SK-N-SH treated with all-trans-retinoic acid at 6 μM for 48 hours (cell line): Measurements from ENCODE around the gene PLD2.

Experiments
- ATAC-seq: fragments of 200-7000 bp; cut with Tn5 transposase; 3 replicates; pipeline ENCODE4 v1.9.1; 2020; ENCODE audit warnings: mild to moderate bottlenecking, moderate library complexity
- ARNTL ChIP-seq: fragments of 450-650 bp; formaldehyde crosslinking; IDR thresholded peaks from 2 replicates; pipeline ENCODE4 v1.5.0; 2020; ENCODE audit warnings: low read depth, mild to moderate bottlenecking, moderate library complexity, borderline replicate concordance
- CREB5 ChIP-seq: fragments of 250-450 bp; sonication (Bioruptor Pico); IDR thresholded peaks from 2 replicates; pipeline ENCODE4 v1.5.1; 2020; ENCODE audit warnings: low read depth, mild to moderate bottlenecking, moderate library complexity
- CSDC2 ChIP-seq: fragments of 250-450 bp; sonication (Bioruptor Pico); IDR thresholded peaks from 2 replicates; pipeline ENCODE4 v1.5.0; 2020; ENCODE audit warnings: mild to moderate bottlenecking, moderate library complexity
- CSRNP3 ChIP-seq: fragments of 250-450 bp; sonication (Bioruptor Pico); IDR thresholded peaks from 2 replicates; pipeline ENCODE4 v1.5.1; 2021; ENCODE audit warnings: mild to moderate bottlenecking, moderate library complexity
- ESRRG ChIP-seq: fragments of 250-450 bp; sonication (Bioruptor Pico); IDR thresholded peaks from 2 replicates; pipeline ENCODE4 v1.6.1; 2021; ENCODE audit warnings: mild to moderate bottlenecking
- GLIS3 ChIP-seq: fragments of 250-450 bp; sonication (Bioruptor Pico); IDR thresholded peaks from 2 replicates; pipeline ENCODE4 v1.5.0; 2020; ENCODE audit warnings: mild to moderate bottlenecking, moderate library complexity
- ISL1 ChIP-seq: fragments of 250-450 bp; sonication (Bioruptor Pico); IDR thresholded peaks from 2 replicates; pipeline ENCODE4 v2.1.2; 2022; ENCODE audit warnings: mild to moderate bottlenecking, moderate library complexity
- OSR1 ChIP-seq: fragments of 250-450 bp; sonication (Bioruptor Pico); IDR thresholded peaks from 2 replicates; pipeline ENCODE4 v1.8.0; 2022; ENCODE audit warnings: moderate library complexity, mild to moderate bottlenecking, inconsistent platforms
- PATZ1 ChIP-seq: fragments of 250-450 bp; sonication (Bioruptor Pico); IDR thresholded peaks from 2 replicates; pipeline ENCODE4 v1.8.0; 2020; ENCODE audit warnings: mild to moderate bottlenecking, moderate library complexity, borderline replicate concordance
- POU6F1 ChIP-seq: fragments of 250-450 bp; sonication (Bioruptor Pico); IDR thresholded peaks from 2 replicates; pipeline ENCODE4 v1.8.0; 2021; ENCODE audit warnings: low read depth, mild to moderate bottlenecking, moderate library complexity, borderline replicate concordance
- RARB ChIP-seq: fragments of 250-450 bp; sonication (Bioruptor Pico); IDR thresholded peaks from 2 replicates; pipeline ENCODE4 v1.8.0; 2021; ENCODE audit warnings: mild to moderate bottlenecking, moderate library complexity
- SNAI2 ChIP-seq: fragments of 250-450 bp; sonication (Bioruptor Pico); IDR thresholded peaks from 2 replicates; pipeline ENCODE4 v1.5.0; 2020; ENCODE audit warnings: mild to moderate bottlenecking, moderate library complexity
- TOX ChIP-seq: fragments of 250-450 bp; sonication (Bioruptor Pico); IDR thresholded peaks from 2 replicates; pipeline ENCODE4 v1.8.0; 2021; ENCODE audit warnings: mild to moderate bottlenecking, moderate library complexity, borderline replicate concordance
- TSHZ2 ChIP-seq: fragments of 250-450 bp; sonication (Bioruptor Pico); IDR thresholded peaks from 2 replicates; pipeline ENCODE4 v1.5.0; 2020; ENCODE audit warnings: mild to moderate bottlenecking, moderate library complexity
- ZNF565 ChIP-seq: fragments of 450-650 bp; formaldehyde crosslinking; conservative IDR thresholded peaks from 2 replicates; pipeline ENCODE4 v1.5.0; 2020; ENCODE audit warnings: low read depth, mild to moderate bottlenecking, moderate library complexity

PLD2 gene

GRCh38 chr17:4786516-4786915, 20.4 kb upstream of the PLD2 start (continued):
- TF ChIP-seq PATZ1 (CRISPR knock-in tag) (no peak), ARNTL (CRISPR knock-in tag) (no peak), CSRNP3 (CRISPR knock-in tag) (no peak), GLIS3 (CRISPR knock-in tag) (no peak), SNAI2 (CRISPR knock-in tag) (no peak), OSR1 (CRISPR knock-in tag) (no peak)

GRCh38 chr17:4788159-4788806, 18.7 kb upstream of the PLD2 start:
- no peak for TF ChIP-seq ZNF565 (CRISPR knock-in tag)
- no peak for TF ChIP-seq CSRNP3 (CRISPR knock-in tag)
- no peak for TF ChIP-seq GLIS3 (CRISPR knock-in tag)
- TF ChIP-seq ISL1: no peak
- no peak for TF ChIP-seq TSHZ2
- no peak for TF ChIP-seq POU6F1 (CRISPR knock-in tag)
- no peak for TF ChIP-seq RARB (CRISPR knock-in tag)
- TF ChIP-seq ARNTL (CRISPR knock-in tag): no peak
- TF ChIP-seq CREB5: no peak
- TF ChIP-seq TOX (CRISPR knock-in tag): no peak
- no peak for ATAC-seq

GRCh38 chr17:4788807-4789700, 17.9 kb upstream of the PLD2 start, which contains the start of gene GLTPD2:
TSS of gene GLTPD2 (plus strand) at chr17:4788964. CDS start at chr17:4789012, 48 bp downstream.
- TF ChIP-seq GLIS3 (CRISPR knock-in tag) (no peak), CREB5 (no peak), ARNTL (CRISPR knock-in tag) (no peak), TOX (CRISPR knock-in tag) (no peak), CSDC2 (CRISPR knock-in tag) (no peak), ZNF565 (CRISPR knock-in tag) (no peak), RARB (CRISPR knock-in tag) (no peak), ESRRG (CRISPR knock-in tag) (no peak), ISL1 (no peak), PATZ1 (CRISPR knock-in tag) (no peak), TSHZ2 (no peak)
- peak; percentile 1 for ATAC-seq
